Fibroblast of skin of right biceps (primary cell): ENCODE results near the gene CAPN2.
"Not testable (repeated sequence)": the region's sequence is repeated elsewhere in the genome, so short reads cannot be mapped to it uniquely, and the experiment has no call there.

Source experiments
- DNase-seq: peaks from one replicate; pipeline ENCODE4 v3.0.0-alpha.2; 2013

The CAPN2 gene

GRCh38 chr1:223717123-223717522, 4.8 kb downstream of the CAPN2 start:
- no peak for DNase-seq

GRCh38 chr1:223717695-223718363, 5.5 kb downstream of the CAPN2 start:
- DNase-seq, result peak; percentile 41

- DNase-seq, result peak; percentile 65
Measured at GRCh38 chr1:223718850-223719249, 6.5 kb downstream of the CAPN2 start.

- peak; percentile 68 for DNase-seq
Measured at GRCh38 chr1:223720971-223721591, 8.7 kb downstream of the CAPN2 start.

GRCh38 chr1:223721658-223722607, 9.6 kb downstream of the CAPN2 start:
- DNase-seq, result no peak

- no peak for DNase-seq
Measured at GRCh38 chr1:223723351-223723904, 11.1 kb downstream of the CAPN2 start.

GRCh38 chr1:223724376-223724775, 12.0 kb downstream of the CAPN2 start:
- DNase-seq, result peak; percentile 36

GRCh38 chr1:223725578-223725977, 13.2 kb downstream of the CAPN2 start:
- DNase-seq, result no peak

GRCh38 chr1:223726380-223727001, 14.2 kb downstream of the CAPN2 start:
- peak; percentile 98 for DNase-seq

GRCh38 chr1:223727541-223727940, 15.2 kb downstream of the CAPN2 start:
- no peak for DNase-seq

GRCh38 chr1:223729906-223730305, 17.6 kb downstream of the CAPN2 start:
- no peak for DNase-seq

GRCh38 chr1:223730479-223731132, 18.3 kb downstream of the CAPN2 start:
- peak; percentile 40 for DNase-seq

- DNase-seq, result peak; percentile 79
Measured at GRCh38 chr1:223731133-223731770, 18.9 kb downstream of the CAPN2 start.

- DNase-seq, result peak; percentile 69
Measured at GRCh38 chr1:223732993-223733798, 20.9 kb downstream of the CAPN2 start.

- DNase-seq, result no peak
Measured at GRCh38 chr1:223733898-223734852, 21.8 kb downstream of the CAPN2 start.

- not testable (repeated sequence) for DNase-seq
Measured at GRCh38 chr1:223736638-223737037, 24.3 kb downstream of the CAPN2 start.

GRCh38 chr1:223737342-223737741, 25.0 kb downstream of the CAPN2 start:
- DNase-seq, result no peak

- DNase-seq, result no peak
Measured at GRCh38 chr1:223738465-223739365, 26.4 kb downstream of the CAPN2 start.
